Nephron (organoid): ENCODE measurements around the gene SPG7.
A peak's percentile ranks its signal among the peaks of the same experiment; 100 is the strongest.

Experiments used
- H3K27ac Mint-ChIP-seq, 3 experiments: 2 replicates each; pipeline ENCODE4 v1.8.0; 2020; ENCODE audit warnings: mixed read lengths in 3 of 3, mild to moderate bottlenecking in 2 of 3, moderate library complexity in 1 of 3
- H3K27me3 Mint-ChIP-seq: 2 replicates; pipeline ENCODE4 v1.8.0; 2021; ENCODE audit warnings: low read depth, mild to moderate bottlenecking, moderate library complexity, mixed read lengths
- H3K36me3 Mint-ChIP-seq: 2 replicates; pipeline ENCODE4 v1.8.0; 2020; ENCODE audit warnings: low read depth, mixed read lengths
- H3K4me1 Mint-ChIP-seq: 2 replicates; pipeline ENCODE4 v1.8.0; 2020; ENCODE audit warnings: mixed read lengths
- H3K4me3 Mint-ChIP-seq, 3 experiments: 2 replicates each; pipeline ENCODE4 v1.8.0; 2020; ENCODE audit warnings: mild to moderate bottlenecking in 3 of 3, mixed read lengths in 3 of 3, moderate library complexity in 2 of 3
- H3K9me3 Mint-ChIP-seq: 2 replicates; pipeline ENCODE4 v1.8.0; 2020; ENCODE audit warnings: mixed read lengths
- CTCF ChIP-seq, 3 experiments: fragments of 200-600 bp; sonication (generic); IDR thresholded peaks; one replicate each; pipeline ENCODE4 v1.5.0; 2021; ENCODE audit warnings: antibody characterized with exemption in 3 of 3; ENCODE audit not compliant: unreplicated experiment in 3 of 3

The SPG7 gene

GRCh38 chr16:89561884-89562599 lies 53.8 kb downstream of the SPG7 start:
- H3K27ac Mint-ChIP-seq: peak overlapping the region; percentile 47 to 80 (median 57)

GRCh38 chr16:89562939-89563338 lies 54.7 kb downstream of the SPG7 start:
- H3K27ac Mint-ChIP-seq: peak overlapping the region in 1 of 3 experiments; percentile 47
- TF ChIP-seq CTCF (IDR thresholded peaks at IDR 0.05; ENCODE audit: unreplicated experiment in 3 of 3): no peak
- peaks cover 32% of the 10 kb centered on the region for H3K36me3 Mint-ChIP-seq
- H3K27me3 Mint-ChIP-seq: peaks cover 4% of the 10 kb centered on the region
- H3K4me1 Mint-ChIP-seq: peaks cover 37% of the 10 kb centered on the region
- peak overlapping the region; percentile 89 to 97 (median 91) for H3K4me3 Mint-ChIP-seq
- H3K9me3 Mint-ChIP-seq: no peaks in the 10 kb centered on the region

More at GRCh38 chr16:89561884-89562599, 53.8 kb downstream of the SPG7 start:
- Mint-ChIP-seq H3K36me3 (peaks cover 39% of the 10 kb centered on the region), H3K27me3 (peaks cover 4% of the 10 kb centered on the region), H3K9me3 (no peaks in the 10 kb centered on the region), H3K4me3 (peak overlapping the region; percentile 89 to 97 (median 91)), H3K4me1 (peaks cover 44% of the 10 kb centered on the region)
- no peak for TF ChIP-seq CTCF (IDR thresholded peaks at IDR 0.05; ENCODE audit: unreplicated experiment in 3 of 3)

DNA sequence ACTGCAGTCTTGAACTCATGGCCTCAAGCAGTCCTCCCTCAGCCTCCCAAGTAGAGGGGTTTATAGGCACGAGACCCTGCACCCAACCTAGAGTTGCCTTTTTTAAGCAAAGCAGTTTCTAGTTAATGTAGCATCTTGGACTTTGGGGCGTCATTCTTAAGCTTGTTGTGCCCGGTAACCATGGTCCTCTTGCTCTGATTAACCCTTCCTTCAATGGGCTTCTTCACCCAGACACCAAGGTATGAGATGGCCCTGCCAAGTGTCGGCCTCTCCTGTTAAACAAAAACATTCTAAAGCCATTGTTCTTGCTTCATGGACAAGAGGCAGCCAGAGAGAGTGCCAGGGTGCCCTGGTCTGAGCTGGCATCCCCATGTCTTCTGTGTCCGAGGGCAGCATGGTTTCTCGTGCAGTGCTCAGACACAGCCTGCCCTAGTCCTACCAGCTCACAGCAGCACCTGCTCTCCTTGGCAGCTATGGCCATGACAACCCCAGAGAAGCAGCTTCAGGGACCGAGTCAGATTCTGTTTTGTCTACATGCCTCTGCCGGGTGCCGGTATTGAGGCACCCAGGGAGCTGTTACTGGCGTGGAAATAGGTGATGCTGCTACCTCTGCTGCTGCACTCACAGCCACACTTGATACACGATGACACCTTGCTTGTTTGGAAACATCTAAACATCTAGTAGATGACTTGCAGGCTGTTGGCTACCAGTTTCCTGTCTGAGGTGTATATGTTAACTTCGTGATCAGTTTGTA lies 55.6 kb downstream of the SPG7 start:
- no peak overlapping the region for H3K27ac Mint-ChIP-seq
- no peak for TF ChIP-seq CTCF (IDR thresholded peaks at IDR 0.05; ENCODE audit: unreplicated experiment in 3 of 3)
- H3K27me3 Mint-ChIP-seq: peaks cover 4% of the 10 kb centered on the region
- H3K9me3 Mint-ChIP-seq: no peaks in the 10 kb centered on the region
- peaks cover 37% of the 10 kb centered on the region for H3K4me1 Mint-ChIP-seq
- H3K36me3 Mint-ChIP-seq: peaks cover 32% of the 10 kb centered on the region
- H3K4me3 Mint-ChIP-seq: peak overlapping the region; percentile 41 to 65 (median 54)

- peaks cover 4% of the 10 kb centered on the region for H3K27me3 Mint-ChIP-seq
- no peak for TF ChIP-seq CTCF (IDR thresholded peaks at IDR 0.05; ENCODE audit: unreplicated experiment in 3 of 3)
- H3K4me1 Mint-ChIP-seq: peaks cover 37% of the 10 kb centered on the region
- no peaks in the 10 kb centered on the region for H3K9me3 Mint-ChIP-seq
- peaks cover 32% of the 10 kb centered on the region for H3K36me3 Mint-ChIP-seq
- H3K4me3 Mint-ChIP-seq: peak overlapping the region; percentile 55 to 82 (median 75)
- H3K27ac Mint-ChIP-seq: peak overlapping the region in 2 of 3 experiments; percentile 59 to 64
These were observed 56.5 kb downstream of the SPG7 start for GRCh38 chr16:89564476-89565255.

GRCh38 chr16:89565256-89565505 lies 57.0 kb downstream of the SPG7 start:
- Mint-ChIP-seq H3K4me3 (peak overlapping the region; percentile 55 to 82 (median 75)), H3K4me1 (peaks cover 37% of the 10 kb centered on the region), H3K36me3 (peaks cover 32% of the 10 kb centered on the region), H3K9me3 (no peaks in the 10 kb centered on the region), H3K27me3 (peaks cover 4% of the 10 kb centered on the region), H3K27ac (peak overlapping the region in 1 of 3 experiments; percentile 64)
- no peak for TF ChIP-seq CTCF (IDR thresholded peaks at IDR 0.05; ENCODE audit: unreplicated experiment in 3 of 3)
